AG04450 (cell line): Measurements from ENCODE around the gene UBR3. TPM values are rescaled to one million over a fixed set of nuclear protein-coding genes. Genes with fewer than 3 reads are reported as not detected.

Experiments used
- CTCF ChIA-PET: fragments of 300-600, 350-600 bp; formaldehyde crosslinking; extraction: SDS; loops from one replicate; lab custom pipeline; 2022; ENCODE audit warnings: antibody characterized with exemption, inconsistent platforms; lab: Charles Lee
- POLR2A ChIA-PET: fragments of 350-600 bp; formaldehyde crosslinking; extraction: SDS; loops from one replicate; lab custom pipeline; 2021; ENCODE audit warnings: antibody characterized with exemption, inconsistent platforms; lab: Yijun Ruan, JAX
- DNase-seq: peaks from one replicate; pipeline ENCODE4 v3.0.0-alpha.2; 2011; ENCODE audit warnings: low read depth, low spot score
- H3K27ac ChIP-seq: one replicate; pipeline ENCODE4 v1.5.1; 2012; ENCODE audit warnings: low read depth, low read length, control low read depth
- H3K27me3 ChIP-seq: one replicate; pipeline ENCODE4 v1.6.0; 2012; ENCODE audit warnings: low read length; ENCODE audit not compliant: control insufficient read depth, insufficient read depth
- H3K4me3 ChIP-seq: 2 replicates; pipeline ENCODE4 v1.5.1; 2011; ENCODE audit warnings: mild to moderate bottlenecking, low read depth, low read length, control low read depth
- H3K9me3 ChIP-seq: 2 replicates; pipeline ENCODE4 v1.5.1; 2012; ENCODE audit warnings: low read length; ENCODE audit not compliant: control insufficient read depth, insufficient read depth
- CTCF ChIP-seq: IDR thresholded peaks from 2 replicates; pipeline ENCODE4 v1.5.1; 2011; ENCODE audit warnings: low read depth, low read length, control low read depth, inconsistent platforms
- polyA plus RNA-seq: library from polyadenylated mRNA; depleted of rRNA; stranded (reverse); fragments of >200 nt; gene quantifications from 2 replicates; pipeline ENCODE4 v1.2.3, GENCODE V29; 2011

The UBR3 gene
- polyA plus RNA-seq, 1 experiment = 20.3 TPM

GRCh38 chr2:169828141-169828811 lies 1.0 kb downstream of the UBR3 start:
- ChIA-PET POLR2A (interaction anchor here (0.6 to 1.6 kb wide), 10 partner anchors 20 to 1071 kb away, joined by 3 to 6 read pairs (median 3); partner anchors contain the start of genes CFAP210, PHOSPHO2 and SSB), CTCF (interaction anchor here (0.8 to 0.9 kb wide), 2 partner anchors 49 to 100 kb away, joined by 3 to 5 read pairs; no protein-coding TSS in a partner anchor)
- H3K27ac ChIP-seq = peak overlapping the region; percentile 39
- no peaks in the 10 kb centered on the region for H3K9me3 ChIP-seq
- no peaks in the 10 kb centered on the region for H3K27me3 ChIP-seq
- peak overlapping the region; percentile 92 for H3K4me3 ChIP-seq
- no peak for DNase-seq
- no peak for TF ChIP-seq CTCF

GRCh38 chr2:169834401-169834800 lies 7.1 kb downstream of the UBR3 start:
- CTCF ChIA-PET = no interaction called here
- Histone ChIP-seq H3K9me3 (no peaks in the 10 kb centered on the region), H3K4me3 (no peak overlapping the region), H3K27me3 (no peaks in the 10 kb centered on the region), H3K27ac (no peak overlapping the region)
- POLR2A ChIA-PET = no interaction called here
- TF ChIP-seq CTCF = no peak
- DNase-seq = no peak

- Histone ChIP-seq H3K27ac (no peak overlapping the region), H3K9me3 (no peaks in the 10 kb centered on the region), H3K4me3 (no peak overlapping the region), H3K27me3 (no peaks in the 10 kb centered on the region)
- TF ChIP-seq CTCF = no peak
- ChIA-PET CTCF (interaction anchor here (1.0 kb wide), 1 partner anchor 12 kb away, joined by 4 read pairs; the partner anchor contains the start of gene UBR3), POLR2A (no interaction called here)
- DNase-seq = no peak
These were observed 11.7 kb downstream of the UBR3 start for GRCh38 chr2:169838743-169839489.

- H3K27ac ChIP-seq = no peak overlapping the region
- CTCF ChIA-PET = no interaction called here
- no peak for DNase-seq
- H3K9me3 ChIP-seq = no peaks in the 10 kb centered on the region
- no peaks in the 10 kb centered on the region for H3K27me3 ChIP-seq
- POLR2A ChIA-PET = no interaction called here
- H3K4me3 ChIP-seq = no peak overlapping the region
- TF ChIP-seq CTCF = no peak
These were observed 12.9 kb downstream of the UBR3 start for GRCh38 chr2:169839954-169840746.
